Hematopoietic multipotent progenitor cell treated with erythropoietin and hydrocortisone succinate and interleukin-3 and kit ligand, for 8 days (in vitro differentiated cells): Measurements from ENCODE around the gene LAMC2.

Experiments
- DNase-seq: peaks from one replicate; pipeline ENCODE4 v3.0.0-alpha.2; 2015

LAMC2 gene

GRCh38 chr1:183291216-183291762, 105.2 kb downstream of the LAMC2 start:
- DNase-seq: no peak

GRCh38 chr1:183291802-183292514, 105.9 kb downstream of the LAMC2 start:
- no peak for DNase-seq

- no peak for DNase-seq
These were observed 107.2 kb downstream of the LAMC2 start for GRCh38 chr1:183293241-183293640.

GRCh38 chr1:183293876-183294275, 107.8 kb downstream of the LAMC2 start:
- no peak for DNase-seq
